ENCODE measurements around the gene QPCTL. TPM values are rescaled to one million over a fixed set of nuclear protein-coding genes. Genes with fewer than 3 reads are reported as not detected.
"Not testable (repeated sequence)": the region's sequence is repeated elsewhere in the genome, so short reads cannot be mapped to it uniquely, and the experiment has no call there.

QPCTL gene
- total RNA-seq, 1 donor, result 17.8 TPM

DNA sequence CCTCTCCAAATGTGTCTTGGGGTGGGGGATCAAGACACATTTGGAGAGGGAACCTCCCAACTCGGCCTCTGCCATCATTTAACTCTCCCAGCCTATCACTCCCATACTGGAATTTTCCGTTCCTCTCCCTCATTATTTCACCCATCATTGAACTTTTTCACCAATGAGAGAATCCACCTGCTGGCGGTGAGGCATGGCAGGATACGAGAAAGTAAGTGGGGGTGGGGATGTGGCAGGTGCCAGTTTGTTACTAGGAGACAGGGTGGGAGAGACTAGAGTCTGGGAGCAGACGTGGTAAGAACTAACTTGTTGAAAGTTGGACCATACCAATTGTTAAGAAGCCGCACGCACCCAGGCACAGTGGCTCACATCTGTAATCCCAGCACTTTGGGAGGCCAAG lies 17.5 kb upstream of the QPCTL start:
- DNase-seq (ENCODE audit: low read depth in 2 of 3, low spot score in 2 of 3), result no peak

DNA sequence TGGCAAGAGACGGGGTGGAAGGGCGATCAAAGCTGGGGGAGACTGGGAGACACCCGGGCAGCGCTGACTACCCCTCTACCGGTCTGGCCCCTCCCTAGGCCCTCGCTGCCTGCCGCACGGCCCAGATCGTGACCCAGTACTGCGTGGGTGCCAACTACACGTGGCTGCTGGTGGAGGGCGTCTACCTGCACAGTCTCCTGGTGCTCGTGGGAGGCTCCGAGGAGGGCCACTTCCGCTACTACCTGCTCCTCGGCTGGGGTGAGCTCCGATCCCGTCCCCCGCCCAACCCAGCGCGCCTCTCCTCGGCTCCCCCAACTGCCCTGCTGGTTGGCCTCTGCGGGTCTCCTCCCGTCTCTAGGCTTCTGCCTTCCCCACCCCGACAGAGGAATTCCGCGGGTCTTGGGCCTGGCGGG lies 15.6 kb upstream of the QPCTL start:
- no peak for DNase-seq (ENCODE audit: low read depth in 2 of 3, low spot score in 2 of 3)

DNA sequence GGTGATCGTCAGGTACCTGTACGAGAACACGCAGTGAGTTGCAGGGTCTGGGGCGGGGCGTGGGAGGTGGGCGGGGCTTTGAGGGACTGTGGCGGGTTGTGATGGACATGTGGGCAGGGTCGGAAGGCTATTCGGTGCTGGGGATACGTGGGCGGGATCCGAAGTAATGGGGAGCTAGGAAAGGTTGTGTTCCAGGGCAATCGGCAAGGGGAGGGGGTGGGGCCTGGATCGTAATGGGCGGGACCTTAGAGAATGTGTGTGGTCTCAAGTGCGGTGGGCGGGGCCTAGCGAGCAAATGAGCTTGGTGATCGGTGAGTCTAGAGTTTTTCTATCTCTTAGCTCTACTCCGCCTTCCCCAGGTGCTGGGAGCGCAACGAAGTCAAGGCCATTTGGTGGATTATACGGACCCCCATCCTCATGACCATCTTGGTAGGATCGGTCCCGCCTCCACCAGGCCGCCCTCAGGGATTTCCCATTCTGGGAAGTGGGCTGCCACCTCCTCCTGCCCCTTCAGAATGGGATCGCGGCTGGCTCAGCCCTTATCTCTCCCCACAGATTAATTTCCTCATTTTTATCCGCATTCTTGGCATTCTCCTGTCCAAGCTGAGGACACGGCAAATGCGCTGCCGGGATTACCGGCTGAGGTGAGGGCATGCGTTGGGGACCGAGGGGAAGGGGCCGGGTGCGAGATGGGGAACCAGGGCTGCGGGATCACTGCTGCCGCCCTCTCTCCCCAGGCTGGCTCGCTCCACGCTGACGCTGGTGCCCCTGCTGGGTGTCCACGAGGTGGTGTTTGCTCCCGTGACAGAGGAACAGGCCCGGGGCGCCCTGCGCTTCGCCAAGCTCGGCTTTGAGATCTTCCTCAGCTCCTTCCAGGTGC lies 14.9 kb upstream of the QPCTL start:
- DNase-seq (ENCODE audit: low read depth in 2 of 3, low spot score in 2 of 3), result peak in 2 of 3 donors; percentile 88 to 89

DNA sequence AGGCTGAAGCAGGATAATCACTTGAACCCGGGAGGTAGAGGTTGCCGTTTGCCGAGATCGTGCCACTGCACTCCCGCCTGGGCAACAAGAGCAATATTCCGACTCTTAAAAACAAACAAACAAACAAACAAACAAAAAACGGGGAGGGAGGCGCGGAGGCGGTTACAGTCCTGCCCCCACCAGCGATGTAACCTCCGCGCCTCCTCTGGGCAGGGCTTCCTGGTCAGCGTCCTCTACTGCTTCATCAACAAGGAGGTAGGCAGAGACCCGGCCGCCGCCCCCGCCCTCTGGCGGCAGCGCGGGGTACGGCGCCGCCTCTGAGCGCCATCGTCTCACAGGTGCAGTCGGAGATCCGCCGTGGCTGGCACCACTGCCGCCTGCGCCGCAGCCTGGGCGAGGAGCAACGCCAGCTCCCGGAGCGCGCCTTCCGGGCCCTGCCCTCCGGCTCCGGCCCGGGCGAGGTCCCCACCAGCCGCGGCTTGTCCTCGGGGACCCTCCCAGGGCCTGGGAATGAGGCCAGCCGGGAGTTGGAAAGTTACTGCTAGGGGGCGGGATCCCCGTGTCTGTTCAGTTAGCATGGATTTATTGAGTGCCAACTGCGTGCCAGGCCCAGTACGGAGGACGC lies 11.0 kb upstream of the QPCTL start:
- DNase-seq (ENCODE audit: low read depth in 2 of 3, low spot score in 2 of 3), result peak; percentile 78 to 82 (median 81)

DNA sequence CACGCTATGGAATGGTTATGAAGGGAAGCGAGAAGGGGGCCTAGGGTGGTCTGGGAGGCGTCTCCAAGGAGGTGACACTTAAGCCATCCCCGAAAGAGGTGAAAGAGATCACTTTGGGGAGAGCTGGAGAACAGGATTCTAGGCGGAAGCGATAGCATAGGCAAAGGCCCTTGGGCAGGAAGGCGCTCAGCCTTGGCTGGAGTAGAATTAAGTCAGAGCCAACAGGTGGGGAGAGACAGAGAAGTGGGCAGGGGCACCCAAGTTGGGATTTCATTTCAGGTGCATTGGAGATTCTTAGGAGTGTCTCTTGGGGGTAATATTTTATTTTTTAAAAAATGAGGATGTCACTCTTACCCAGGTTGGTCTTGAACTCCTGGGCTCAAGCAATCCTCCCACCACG lies 10.3 kb upstream of the QPCTL start:
- DNase-seq (ENCODE audit: low read depth in 2 of 3, low spot score in 2 of 3), result no peak

DNA sequence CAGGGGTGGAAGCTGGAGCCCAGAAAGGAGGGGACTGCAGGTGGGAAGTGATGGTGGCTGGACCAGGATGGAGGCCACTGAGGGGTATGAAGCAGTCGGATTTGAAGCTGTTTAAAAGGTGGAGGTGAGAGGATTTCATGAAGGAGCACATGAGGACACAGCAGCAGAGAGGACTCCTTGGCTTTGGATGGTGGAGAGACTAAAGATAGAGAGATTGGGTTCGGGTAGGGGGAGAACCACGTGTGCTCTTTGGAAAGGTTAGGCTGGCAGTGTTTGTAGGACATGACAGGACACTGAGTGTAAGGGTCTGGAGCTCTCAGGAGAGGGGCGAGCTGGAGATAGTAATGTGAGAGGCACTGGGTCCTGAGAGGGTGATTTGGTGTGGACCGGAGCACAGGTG lies 9.6 kb upstream of the QPCTL start:
- DNase-seq (ENCODE audit: low read depth in 2 of 3, low spot score in 2 of 3), result no peak

DNA sequence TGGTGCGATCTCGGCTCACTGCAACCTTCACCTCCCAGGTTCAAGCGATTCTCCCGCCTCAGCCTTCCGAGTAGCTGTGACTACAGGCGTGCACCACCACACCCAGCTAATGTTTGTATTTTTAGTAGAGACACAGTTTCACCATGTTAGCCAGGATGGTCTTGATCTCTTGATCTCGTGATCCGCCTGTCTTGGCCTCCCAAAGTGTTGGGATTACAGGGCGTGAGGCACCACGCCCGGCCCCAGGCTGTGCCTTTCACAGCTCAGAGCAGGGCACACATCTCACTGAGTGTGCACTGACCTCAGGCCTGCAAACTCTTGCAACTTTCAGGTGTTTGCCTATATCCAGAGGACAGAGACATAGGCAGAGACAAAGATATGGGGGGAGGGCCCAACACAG lies 7.4 kb upstream of the QPCTL start:
- DNase-seq (ENCODE audit: low read depth in 2 of 3, low spot score in 2 of 3), result not testable (repeated sequence)

DNA sequence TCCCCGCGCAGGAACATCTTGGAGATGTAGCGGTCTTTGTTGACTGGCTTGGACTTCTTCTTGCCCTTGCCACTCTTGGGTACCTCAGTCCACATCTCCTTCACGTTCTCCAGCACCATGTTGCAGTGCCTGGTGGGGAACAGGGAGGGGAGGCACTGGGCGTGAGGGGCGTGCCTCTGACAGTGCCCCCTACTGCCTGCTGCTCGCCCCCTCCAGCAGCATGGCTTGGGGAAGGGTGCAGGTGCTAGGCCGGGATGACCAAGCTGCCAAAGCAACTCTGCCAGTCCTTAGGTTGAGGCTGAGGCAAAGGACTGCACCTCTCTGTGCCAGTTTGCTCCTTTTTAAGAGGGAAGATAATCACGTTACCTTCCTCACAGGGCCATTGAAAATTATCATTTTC lies 4.9 kb upstream of the QPCTL start:
- DNase-seq (ENCODE audit: low read depth in 2 of 3, low spot score in 2 of 3), result no peak

DNA sequence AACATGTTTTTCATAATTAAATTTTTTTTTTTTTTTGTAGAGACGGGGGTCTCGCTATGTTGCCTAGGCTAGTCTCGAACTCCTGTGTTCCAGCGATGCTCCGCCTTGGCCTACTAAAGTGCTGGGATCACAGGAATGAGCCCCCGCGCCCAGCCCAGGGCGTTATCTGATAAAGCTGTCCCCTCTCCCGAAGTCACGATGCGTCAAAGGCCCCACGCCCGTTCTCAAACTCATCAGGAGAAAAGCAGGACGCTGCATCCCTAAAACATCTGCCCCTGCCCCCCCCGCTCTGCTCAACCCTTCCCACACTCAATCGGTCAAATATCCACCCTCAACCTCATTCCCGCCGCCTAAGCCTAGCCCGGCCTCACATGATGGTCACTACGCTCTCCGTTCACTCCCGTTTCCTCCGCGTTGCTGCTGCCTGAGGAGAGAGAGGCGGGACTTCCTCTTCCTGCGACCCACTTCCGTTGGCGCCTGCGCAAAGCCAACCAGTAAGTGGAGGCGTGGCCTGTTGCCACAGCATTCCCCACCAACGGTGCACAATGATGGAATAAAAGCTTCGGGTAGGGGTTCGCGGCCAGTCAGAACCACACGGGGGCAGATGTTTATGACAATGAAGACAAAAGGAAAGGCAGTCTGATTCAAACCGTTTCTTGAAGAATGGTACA lies 815 bp upstream of the QPCTL start, which contains the start of gene SNRPD2:
SNRPD2 (minus strand) TSS at position 438 of the 671 bp plus-strand sequence; CDS start at position 373, 65 bp downstream.
- DNase-seq (ENCODE audit: low read depth in 2 of 3, low spot score in 2 of 3), result peak; percentile 89 to 96 (median 94)

DNA sequence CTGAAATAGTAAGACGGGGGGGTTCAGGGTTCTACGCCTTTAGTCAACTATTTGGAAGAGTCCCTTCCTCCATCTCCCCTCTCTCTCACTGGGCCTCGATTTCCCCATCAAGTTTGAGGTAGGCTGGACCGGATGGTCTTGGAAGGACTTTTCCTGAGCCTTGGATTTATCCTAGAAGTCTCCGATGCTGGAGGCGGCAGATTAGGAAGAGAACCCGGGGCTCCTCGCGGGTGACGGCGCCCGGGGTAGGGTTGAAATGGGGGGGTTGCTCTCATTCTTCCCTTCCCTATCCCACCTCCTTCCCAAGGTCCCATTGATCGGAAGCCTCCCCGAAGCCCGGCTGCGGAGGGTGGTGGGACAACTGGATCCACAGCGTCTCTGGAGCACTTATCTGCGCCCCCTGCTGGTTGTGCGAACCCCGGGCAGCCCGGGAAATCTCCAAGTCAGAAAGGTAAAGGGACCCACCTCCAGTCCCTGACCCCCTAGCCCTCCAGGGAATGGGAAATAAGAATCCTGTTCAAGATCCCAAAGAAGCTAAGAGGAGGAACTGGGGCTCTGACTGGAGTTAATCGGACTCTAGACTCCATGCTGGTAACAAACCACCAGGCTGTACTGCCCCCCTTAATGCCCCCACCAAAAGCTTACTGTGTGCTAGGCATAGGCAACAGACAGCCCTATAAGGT lies 781 bp downstream of the QPCTL start:
- DNase-seq (ENCODE audit: low read depth in 2 of 3, low spot score in 2 of 3), result peak in 2 of 3 donors; percentile 55 to 74

DNA sequence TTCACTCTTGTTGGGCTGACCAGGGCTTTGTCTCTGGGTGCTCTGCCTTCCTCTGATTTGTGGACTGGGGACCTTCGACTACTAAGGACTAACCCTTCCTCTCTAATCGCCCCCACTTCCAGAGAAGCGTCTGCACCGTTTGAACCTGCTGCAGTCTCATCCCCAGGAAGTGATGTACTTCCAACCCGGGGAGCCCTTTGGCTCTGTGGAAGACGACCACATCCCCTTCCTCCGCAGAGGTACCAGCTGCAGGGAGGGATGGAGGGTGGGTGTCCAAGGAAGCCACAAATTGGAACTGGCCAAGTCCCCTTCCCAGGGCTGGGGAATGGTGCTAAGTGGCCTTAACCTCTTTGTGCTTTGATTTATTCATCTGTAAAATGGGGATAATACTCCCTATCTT lies 9.2 kb downstream of the QPCTL start:
- DNase-seq (ENCODE audit: low read depth in 2 of 3, low spot score in 2 of 3), result peak in 1 of 3 donors; percentile 33

DNA sequence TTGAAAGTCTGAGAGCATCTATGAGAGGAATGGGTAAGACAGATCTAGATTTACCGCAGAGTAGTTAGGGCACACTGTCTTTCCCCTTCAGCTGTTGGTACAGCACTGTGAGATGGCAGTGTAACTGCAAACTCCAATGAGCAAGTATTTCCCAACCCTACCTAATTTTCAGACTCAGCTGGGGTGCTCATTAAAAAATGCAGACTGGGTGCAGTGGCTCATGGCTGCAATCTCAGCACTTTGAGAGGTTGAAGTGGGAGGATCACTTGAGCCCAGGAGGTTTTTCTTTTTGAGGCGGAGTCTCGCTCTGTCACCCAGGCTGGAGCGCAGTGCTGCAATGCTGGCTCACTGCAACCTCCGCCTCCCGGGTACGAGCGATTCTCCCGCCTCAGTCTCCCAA lies 12.6 kb downstream of the QPCTL start:
- no peak for DNase-seq (ENCODE audit: low read depth in 2 of 3, low spot score in 2 of 3)

DNA sequence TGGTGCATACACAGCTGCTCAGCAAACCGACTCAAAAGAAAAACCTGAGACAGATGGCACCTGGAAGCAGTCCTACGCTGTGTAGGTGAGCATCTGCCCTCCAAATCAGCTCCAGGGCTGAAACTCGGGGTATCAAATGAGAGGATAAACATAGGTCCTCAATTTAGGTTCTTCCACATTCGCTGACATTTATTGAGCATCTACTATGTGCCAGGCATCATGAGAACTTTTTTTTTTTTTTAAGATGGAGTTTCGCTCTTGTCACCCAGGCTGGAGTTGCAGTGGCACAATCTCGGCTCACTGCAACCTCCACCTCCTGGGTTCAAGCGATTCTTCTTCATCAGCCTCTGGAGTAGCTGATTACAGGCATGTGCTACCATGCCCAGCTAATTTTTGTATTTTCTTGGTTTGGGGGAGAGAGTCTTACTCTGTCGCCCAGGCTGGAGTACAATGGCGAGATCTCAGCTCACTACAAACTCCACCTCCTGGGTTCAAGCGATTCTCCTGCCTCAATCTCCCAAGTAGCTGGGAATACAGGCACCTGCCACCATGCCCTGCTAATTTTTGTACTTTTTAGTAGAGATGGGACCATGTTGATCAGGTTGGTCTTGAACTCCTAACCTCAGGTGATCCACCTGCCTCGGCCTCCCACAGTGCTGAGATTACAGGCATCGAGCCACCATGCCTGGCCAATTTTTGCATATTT lies 13.4 kb downstream of the QPCTL start:
- no peak for DNase-seq (ENCODE audit: low read depth in 2 of 3, low spot score in 2 of 3)

DNA sequence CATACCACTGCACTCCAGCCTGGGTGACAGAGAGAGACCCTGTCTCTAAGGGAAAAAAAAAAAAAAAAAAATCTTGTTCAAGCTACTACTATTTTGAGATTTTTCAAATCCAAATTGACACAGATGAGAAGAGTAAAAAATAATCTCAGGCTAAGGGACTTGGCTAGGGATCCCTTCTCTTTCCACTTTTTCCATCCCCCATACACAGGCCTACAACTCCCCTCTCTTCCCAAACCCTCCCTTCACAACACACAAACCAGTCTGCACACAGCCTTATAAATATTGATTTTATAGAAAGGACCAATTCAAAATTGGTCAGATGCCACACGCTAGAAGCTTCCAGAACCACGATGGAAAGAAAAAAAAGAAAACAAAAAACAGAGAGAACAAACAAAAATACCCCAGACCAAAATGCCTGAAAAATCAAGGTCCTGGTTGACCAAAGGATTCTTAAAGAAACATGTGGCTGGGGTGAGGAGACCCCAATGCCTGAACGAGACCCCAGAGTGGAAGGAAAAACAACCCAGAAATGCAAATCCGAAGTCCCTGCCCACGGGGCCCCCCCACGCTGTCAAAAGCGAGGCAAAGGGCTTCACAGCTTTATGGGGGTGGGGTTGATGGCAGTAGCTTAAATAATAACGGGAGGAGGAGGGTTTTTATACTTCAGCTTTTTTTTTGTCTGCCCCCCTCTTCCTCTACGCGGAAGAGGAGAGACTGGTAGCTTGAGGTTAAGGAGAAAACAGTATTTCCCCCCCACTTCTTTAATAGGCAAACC lies 18.1 kb downstream of the QPCTL start:
- DNase-seq (ENCODE audit: low read depth in 2 of 3, low spot score in 2 of 3), result no peak

DNA sequence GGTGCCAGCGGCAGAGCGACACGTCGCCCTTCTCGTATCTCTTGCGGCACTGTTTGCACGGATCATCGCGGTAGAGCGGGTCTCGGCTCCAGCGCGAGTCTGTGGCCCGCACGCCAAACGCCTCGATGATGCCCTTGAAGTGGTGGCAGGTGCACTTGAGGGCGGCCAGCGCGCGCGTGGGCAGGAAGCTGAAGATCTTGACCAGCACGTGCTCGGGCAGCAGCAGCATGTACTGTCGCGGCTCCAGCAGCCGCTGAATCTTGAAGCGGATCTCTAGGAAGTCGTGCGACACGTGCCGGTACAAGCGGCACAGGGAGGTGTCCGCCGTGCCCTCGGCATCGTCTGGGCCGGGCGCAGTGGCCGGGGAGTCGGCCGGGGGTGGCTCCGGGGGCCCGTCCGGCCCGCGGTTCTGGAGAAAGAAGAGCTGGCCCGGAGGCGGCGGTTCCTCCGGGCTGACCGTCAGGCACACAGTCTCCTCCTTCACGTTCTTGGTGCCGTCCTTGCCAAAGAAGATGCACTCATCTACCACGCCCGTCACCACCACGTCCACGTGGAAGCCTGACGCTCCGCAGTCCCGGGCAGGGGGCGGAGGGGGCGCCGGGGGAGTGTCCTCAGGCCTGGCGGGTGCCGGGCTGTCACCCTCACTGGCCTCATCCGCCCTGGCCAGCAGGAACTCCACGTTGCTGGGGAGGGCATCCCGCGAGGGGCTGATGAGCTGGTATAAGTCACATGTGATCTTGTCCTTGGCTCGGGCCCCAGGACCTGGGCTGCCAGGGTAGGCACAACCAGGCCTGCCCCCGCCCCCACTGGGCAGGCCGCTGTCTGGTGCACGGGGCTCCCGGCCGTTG lies 19.6 kb downstream of the QPCTL start:
- DNase-seq (ENCODE audit: low read depth in 2 of 3, low spot score in 2 of 3), result no peak

DNA sequence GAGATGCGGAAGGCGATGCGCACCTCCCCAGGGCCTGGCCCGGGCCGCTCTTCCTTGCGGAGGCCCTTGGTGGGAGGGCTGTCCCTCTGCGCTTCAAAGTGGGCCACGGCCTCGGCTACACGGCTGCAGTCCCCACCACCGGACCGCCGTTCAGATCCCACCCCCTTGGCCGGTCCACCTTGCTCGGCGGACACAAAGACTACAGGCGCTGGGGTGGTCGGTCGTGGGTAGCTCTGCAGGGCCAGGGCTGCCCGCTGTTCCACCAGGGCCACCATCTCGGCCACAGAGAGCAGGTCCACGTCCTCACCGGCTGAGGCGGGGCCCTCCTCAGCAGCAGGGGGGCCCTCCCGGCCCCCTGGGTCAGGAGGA lies 20.2 kb downstream of the QPCTL start:
- no peak for DNase-seq (ENCODE audit: low read depth in 2 of 3, low spot score in 2 of 3)

DNA sequence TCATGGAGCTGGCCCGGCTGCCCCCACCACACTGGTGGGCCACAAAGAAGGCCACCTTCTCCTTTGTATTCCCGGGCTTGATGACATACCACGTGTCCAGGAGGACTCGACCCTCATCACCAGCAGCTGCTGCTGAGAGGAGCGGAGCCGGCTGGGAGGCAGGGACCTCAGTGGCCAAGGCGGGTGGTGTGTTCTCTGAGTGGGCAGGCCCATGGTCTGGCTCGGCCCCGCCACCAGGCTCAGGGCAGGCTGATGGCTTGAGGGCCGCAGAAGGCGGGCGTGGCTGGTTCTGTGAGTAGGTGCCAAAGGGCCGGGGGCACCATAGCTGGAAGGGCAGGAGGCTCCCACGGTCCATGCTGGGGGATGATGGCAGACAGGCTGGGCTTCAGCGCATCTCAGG lies 20.7 kb downstream of the QPCTL start:
- no peak for DNase-seq (ENCODE audit: low read depth in 2 of 3, low spot score in 2 of 3)

DNA sequence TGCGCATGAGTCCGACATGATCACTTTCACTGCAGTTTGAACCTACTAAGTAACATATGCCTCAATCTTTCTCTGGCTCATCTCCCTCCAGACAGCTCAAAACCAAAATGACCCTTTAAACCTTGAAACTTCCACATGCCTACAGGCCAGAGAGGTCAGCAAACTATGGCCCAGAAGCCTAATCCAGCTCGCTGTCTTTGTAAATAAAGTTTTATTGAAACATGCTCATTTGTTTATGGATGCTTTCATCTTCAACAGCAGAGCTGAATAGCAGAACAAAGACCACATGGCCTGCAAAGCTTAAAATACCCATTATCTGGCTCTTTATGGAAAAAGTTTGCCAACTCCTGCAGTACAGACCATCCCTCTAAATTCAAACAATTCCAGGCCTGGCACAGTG lies 22.7 kb downstream of the QPCTL start:
- no peak for DNase-seq (ENCODE audit: low read depth in 2 of 3, low spot score in 2 of 3)
